Astrocyte (in vitro differentiated cells and primary cell): Measurements from ENCODE around the gene ZBTB7C. TPM values are rescaled to one million over a fixed set of nuclear protein-coding genes. Genes with fewer than 3 reads are reported as not detected.

Experiments
- DNase-seq: peaks from one replicate; pipeline ENCODE4 v3.0.0-alpha.2; 2010; ENCODE audit warnings: low read depth
- FAIRE-seq: peaks from 2 replicates; lab custom pipeline; 2011; peaks lifted over from hg19 to GRCh38; lab: Jason Lieb, UNC
- H2AFZ ChIP-seq: 2 replicates; pipeline ENCODE4 v1.6.0; 2012; ENCODE audit warnings: low read depth, low read length, inconsistent platforms
- H3K27ac ChIP-seq: 2 replicates; pipeline ENCODE4 v1.5.1; 2011; ENCODE audit warnings: low read depth, low read length, inconsistent platforms
- H3K27me3 ChIP-seq: 2 replicates; pipeline ENCODE4 v1.6.0; 2011; ENCODE audit warnings: low read length, inconsistent platforms; ENCODE audit not compliant: insufficient read depth
- H3K36me3 ChIP-seq: 2 replicates; pipeline ENCODE4 v1.5.1; 2011; ENCODE audit warnings: low read length, inconsistent platforms; ENCODE audit not compliant: insufficient read depth
- H3K4me1 ChIP-seq: 2 replicates; pipeline ENCODE4 v1.5.1; 2011; ENCODE audit warnings: low read length, inconsistent platforms; ENCODE audit not compliant: insufficient read depth
- H3K4me2 ChIP-seq: 2 replicates; pipeline ENCODE4 v1.6.0; 2012; ENCODE audit warnings: low read length, inconsistent platforms
- H3K4me3 ChIP-seq: 2 replicates; pipeline ENCODE4 v1.5.1; 2011; ENCODE audit warnings: low read depth, mild to moderate bottlenecking, low read length, inconsistent platforms; ENCODE audit not compliant: insufficient read depth
- H3K79me2 ChIP-seq: 2 replicates; pipeline ENCODE4 v1.6.0; 2012; ENCODE audit warnings: mild to moderate bottlenecking, low read length, inconsistent platforms; ENCODE audit not compliant: insufficient read depth
- H3K9ac ChIP-seq: 2 replicates; pipeline ENCODE4 v1.6.0; 2012; ENCODE audit warnings: mild to moderate bottlenecking, low read length, inconsistent platforms
- H3K9me3 ChIP-seq: 2 replicates; pipeline ENCODE4 v1.5.1; 2012; ENCODE audit warnings: low read depth, mild to moderate bottlenecking, low read length, inconsistent platforms; ENCODE audit not compliant: insufficient read depth
- H4K20me1 ChIP-seq: 2 replicates; pipeline ENCODE4 v1.6.0; 2012; ENCODE audit warnings: low read length, inconsistent platforms; ENCODE audit not compliant: insufficient read depth
- H3K27ac Mint-ChIP-seq: one replicate; pipeline ENCODE4 v1.8.0; 2021; ENCODE audit warnings: mild to moderate bottlenecking, mixed read lengths; ENCODE audit not compliant: unreplicated experiment
- H3K27me3 Mint-ChIP-seq: one replicate; pipeline ENCODE4 v1.8.0; 2021; ENCODE audit warnings: low read depth, mixed read lengths; ENCODE audit not compliant: unreplicated experiment
- H3K36me3 Mint-ChIP-seq: one replicate; pipeline ENCODE4 v1.8.0; 2021; ENCODE audit warnings: low read depth, mixed read lengths; ENCODE audit not compliant: unreplicated experiment
- H3K4me1 Mint-ChIP-seq: one replicate; pipeline ENCODE4 v1.8.0; 2021; ENCODE audit warnings: low read depth, mixed read lengths; ENCODE audit not compliant: unreplicated experiment
- H3K4me3 Mint-ChIP-seq: one replicate; pipeline ENCODE4 v1.8.0; 2021; ENCODE audit warnings: mild to moderate bottlenecking, moderate library complexity, mixed read lengths; ENCODE audit not compliant: unreplicated experiment
- H3K9me3 Mint-ChIP-seq: one replicate; pipeline ENCODE4 v1.8.0; 2021; ENCODE audit warnings: mild to moderate bottlenecking, mixed read lengths; ENCODE audit not compliant: unreplicated experiment
- CTCF ChIP-seq: IDR thresholded peaks from 2 replicates; pipeline ENCODE4 v1.5.1; 2011; ENCODE audit warnings: low read depth, mild to moderate bottlenecking, inconsistent platforms, low read length, moderate library complexity; ENCODE audit not compliant: insufficient read depth
- EZH2 ChIP-seq: IDR thresholded peaks from 2 replicates; pipeline ENCODE4 v1.6.1; 2012; ENCODE audit warnings: mild to moderate bottlenecking, low read length, inconsistent platforms; ENCODE audit not compliant: insufficient read depth
- total RNA-seq: library from RNA; stranded (reverse); gene quantifications from 2 replicates; pipeline ENCODE4 v1.2.1, GENCODE V29; 2021

Gene ZBTB7C
- total RNA-seq, 1 donor from 2014 or later = 1.0 TPM

- Histone ChIP-seq H3K27ac (no peak overlapping the region), H3K9ac (no peak overlapping the region), H3K36me3 (no peaks in the 10 kb centered on the region), H3K4me1 (no peaks in the 10 kb centered on the region), H3K4me2 (no peak overlapping the region), H4K20me1 (no peaks in the 10 kb centered on the region), H3K9me3 (no peaks in the 10 kb centered on the region), H2AFZ (no peak overlapping the region), H3K79me2 (no peaks in the 10 kb centered on the region), H3K4me3 (no peak overlapping the region), H3K27me3 (peaks cover 35% of the 10 kb centered on the region)
- no peak for DNase-seq
- Mint-ChIP-seq H3K27me3 (peaks cover 25% of the 10 kb centered on the region), H3K9me3 (peaks cover 1% of the 10 kb centered on the region), H3K4me3 (no peak overlapping the region), H3K4me1 (peaks cover 6% of the 10 kb centered on the region), H3K27ac (no peak overlapping the region), H3K36me3 (no peaks in the 10 kb centered on the region)
- no peak for FAIRE-seq
- no peak for TF ChIP-seq CTCF
- TF ChIP-seq EZH2 = no peak
Observed at GRCh38 chr18:48313792-48314191, 95.4 kb downstream of the ZBTB7C start.

DNA sequence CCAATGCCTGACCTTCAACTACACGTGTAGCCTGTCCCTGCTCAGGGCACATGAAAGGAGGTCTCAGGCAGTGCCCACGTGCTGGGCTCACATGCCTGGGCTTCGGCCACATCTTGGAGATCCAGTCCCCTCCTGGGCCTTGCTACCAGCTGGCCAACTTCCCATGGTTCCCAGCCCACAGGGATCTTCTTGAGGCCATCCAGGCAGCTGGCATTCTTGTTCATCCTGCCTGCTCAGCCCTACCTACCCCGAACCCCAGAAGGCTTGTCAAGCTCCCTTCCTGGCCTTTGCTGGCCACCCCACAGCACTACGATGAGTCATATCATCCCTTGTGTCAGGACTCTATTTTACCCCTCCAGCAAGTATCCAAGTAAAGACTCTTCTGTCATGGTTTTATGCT is 97.1 kb downstream of the ZBTB7C start:
- Histone ChIP-seq H3K9me3 (no peaks in the 10 kb centered on the region), H2AFZ (no peak overlapping the region), H3K36me3 (no peaks in the 10 kb centered on the region), H4K20me1 (no peaks in the 10 kb centered on the region), H3K4me3 (no peak overlapping the region), H3K4me1 (no peaks in the 10 kb centered on the region), H3K27ac (no peak overlapping the region), H3K9ac (no peak overlapping the region), H3K27me3 (peaks cover 35% of the 10 kb centered on the region), H3K4me2 (no peak overlapping the region), H3K79me2 (no peaks in the 10 kb centered on the region)
- no peak for DNase-seq
- no peak overlapping the region for H3K4me3 Mint-ChIP-seq
- H3K27ac Mint-ChIP-seq = no peak overlapping the region
- no peaks in the 10 kb centered on the region for H3K36me3 Mint-ChIP-seq
- peaks cover 29% of the 10 kb centered on the region for H3K27me3 Mint-ChIP-seq
- TF ChIP-seq EZH2 = no peak
- TF ChIP-seq CTCF = no peak
- H3K9me3 Mint-ChIP-seq = peaks cover 1% of the 10 kb centered on the region
- no peak for FAIRE-seq
- peaks cover 10% of the 10 kb centered on the region for H3K4me1 Mint-ChIP-seq

DNA sequence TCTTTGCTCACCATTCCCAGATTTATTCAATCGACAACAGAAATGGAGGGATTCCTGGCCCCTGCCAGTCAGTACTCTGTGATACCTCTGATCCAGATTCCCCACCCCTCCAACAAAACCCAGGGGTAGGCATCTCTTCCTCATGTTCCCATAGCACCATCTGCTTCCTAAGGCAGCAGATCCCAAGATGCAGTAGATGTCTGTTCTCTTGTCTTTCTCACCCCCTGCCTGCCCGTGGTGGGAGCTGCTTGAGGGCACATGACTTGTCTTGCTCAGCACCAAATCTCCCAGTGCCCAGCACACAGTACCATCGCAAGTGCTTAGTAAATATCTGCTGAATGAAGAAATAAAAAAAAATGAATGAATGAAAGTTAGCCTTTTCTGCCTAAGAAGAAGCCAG is 98.2 kb downstream of the ZBTB7C start:
- peaks cover 8% of the 10 kb centered on the region for H3K4me1 Mint-ChIP-seq
- TF ChIP-seq EZH2 (no peak), CTCF (no peak)
- no peak overlapping the region for H3K27ac Mint-ChIP-seq
- Histone ChIP-seq H3K27me3 (peaks cover 38% of the 10 kb centered on the region), H3K4me1 (no peaks in the 10 kb centered on the region), H3K27ac (no peak overlapping the region), H3K9ac (no peak overlapping the region), H2AFZ (no peak overlapping the region), H4K20me1 (no peaks in the 10 kb centered on the region), H3K4me2 (no peak overlapping the region), H3K36me3 (no peaks in the 10 kb centered on the region), H3K9me3 (no peaks in the 10 kb centered on the region), H3K4me3 (no peak overlapping the region), H3K79me2 (no peaks in the 10 kb centered on the region)
- DNase-seq = no peak
- H3K9me3 Mint-ChIP-seq = peaks cover 1% of the 10 kb centered on the region
- H3K27me3 Mint-ChIP-seq = peaks cover 33% of the 10 kb centered on the region
- no peak for FAIRE-seq
- H3K4me3 Mint-ChIP-seq = no peak overlapping the region
- H3K36me3 Mint-ChIP-seq = no peaks in the 10 kb centered on the region
